HepG2 (cell line): ENCODE measurements around the gene TUBA4B.

Experiments used
- CTCF ChIP-seq: sonication (generic); formaldehyde crosslinking; IDR thresholded peaks from 2 replicates; pipeline ENCODE4 v1.5.0; 2020; ENCODE audit warnings: mild to moderate bottlenecking, missing genetic modification reagents, moderate library complexity
- ESRRA ChIP-seq: sonication (generic); formaldehyde crosslinking; IDR thresholded peaks from 2 replicates; pipeline ENCODE4 v1.5.1; 2020; ENCODE audit warnings: mild to moderate bottlenecking, low read depth, missing genetic modification reagents
- EZH2 ChIP-seq: conservative IDR thresholded peaks from 2 replicates; pipeline ENCODE4 v1.6.1; 2012; ENCODE audit warnings: mild to moderate bottlenecking, low read depth, low read length, moderate library complexity
- RFX3 ChIP-seq: IDR thresholded peaks from 2 replicates; pipeline ENCODE4 v1.6.1; 2016; ENCODE audit warnings: missing biosample characterization, missing genetic modification reagents
- ZKSCAN1 ChIP-seq: fragments of 150-350 bp; IDR thresholded peaks from 2 replicates; pipeline ENCODE4 v1.6.1; 2014; ENCODE audit warnings: low read length
- ZNF567 ChIP-seq: sonication (generic); formaldehyde crosslinking; IDR thresholded peaks from 2 replicates; pipeline ENCODE4 v1.8.1; 2023; ENCODE audit warnings: mild to moderate bottlenecking, missing genetic modification reagents, borderline replicate concordance

- no peak for TF ChIP-seq RFX3 (CRISPR knock-in tag)
- TF ChIP-seq CTCF (CRISPR knock-in tag), result no peak
- no peak for TF ChIP-seq ZKSCAN1
- TF ChIP-seq EZH2, result no peak
- TF ChIP-seq ZNF567 (CRISPR knock-in tag), result no peak
- TF ChIP-seq ESRRA, result no peak
Measured at GRCh38 chr2:219213026-219213415, 40.0 kb upstream of the TUBA4B start.
